HT-29 (cell line): ENCODE measurements around the gene PLA2G4B. TPM values are rescaled to one million over a fixed set of nuclear protein-coding genes. Genes with fewer than 3 reads are reported as not detected.

Source experiments
- DNase-seq: peaks from one replicate; pipeline ENCODE4 v3.0.0-alpha.2; 2015; ENCODE audit warnings: low spot score
- total RNA-seq: library from RNA; depleted of rRNA; stranded (reverse); fragments of >200 nt; shearing (Covaris generic); gene quantifications from 2 replicates; pipeline ENCODE4 v1.2.3, GENCODE V29; 2014

PLA2G4B gene
- total RNA-seq, 1 experiment from 2014 or later, result 4.6 TPM

DNA sequence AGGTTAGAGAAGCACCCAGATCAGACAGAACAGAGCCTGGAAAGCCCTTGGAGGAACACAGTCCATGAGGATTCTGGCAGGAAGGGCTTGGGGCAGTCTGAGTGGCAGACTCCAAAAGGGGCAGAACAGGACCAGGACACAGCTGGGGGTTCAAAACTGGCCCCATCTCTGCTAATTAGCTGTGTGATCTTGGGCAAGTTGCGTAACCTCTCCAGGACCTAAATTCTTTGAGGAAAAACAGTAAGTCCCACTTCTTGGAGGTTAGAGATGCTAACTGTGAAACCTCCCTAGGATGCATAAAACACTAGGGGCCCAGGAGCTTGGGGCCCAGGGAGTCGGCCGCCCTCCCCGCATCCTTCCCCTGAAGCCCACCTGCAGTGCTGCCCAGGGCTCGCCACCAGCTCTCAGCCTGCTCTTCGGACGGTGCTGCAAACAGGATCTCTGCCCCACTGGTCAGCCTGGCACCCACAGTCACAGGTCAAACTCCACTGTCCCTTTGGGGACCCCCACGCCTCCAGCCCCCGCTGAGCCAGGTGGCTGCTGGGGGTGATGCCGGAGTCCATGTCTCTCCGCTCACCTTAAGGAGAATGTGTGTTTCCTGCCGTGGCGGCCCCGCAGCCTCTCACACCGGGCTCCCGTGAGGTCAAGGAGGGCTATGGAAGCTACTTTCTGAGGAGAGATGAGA is 12.0 kb downstream of the PLA2G4B start:
- DNase-seq, result no peak

DNA sequence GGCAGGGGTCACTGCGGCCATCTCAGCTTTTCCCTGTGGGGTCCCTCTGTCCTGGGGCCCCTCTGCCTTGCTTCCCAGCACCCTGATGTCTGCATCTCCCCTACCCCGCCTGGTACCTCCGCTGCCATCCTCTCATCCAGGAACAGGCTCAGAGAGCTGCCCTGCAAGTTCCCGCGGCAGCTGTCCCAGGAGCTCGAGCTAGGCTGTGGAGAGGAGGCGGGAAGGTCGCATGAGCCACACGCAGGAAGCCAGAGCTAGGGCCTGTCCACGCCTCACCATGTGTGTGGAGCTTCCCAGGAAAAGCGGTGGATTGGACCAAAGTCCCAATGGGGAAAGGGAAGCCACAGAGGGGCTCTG is 12.5 kb downstream of the PLA2G4B start:
- DNase-seq, result no peak

DNA sequence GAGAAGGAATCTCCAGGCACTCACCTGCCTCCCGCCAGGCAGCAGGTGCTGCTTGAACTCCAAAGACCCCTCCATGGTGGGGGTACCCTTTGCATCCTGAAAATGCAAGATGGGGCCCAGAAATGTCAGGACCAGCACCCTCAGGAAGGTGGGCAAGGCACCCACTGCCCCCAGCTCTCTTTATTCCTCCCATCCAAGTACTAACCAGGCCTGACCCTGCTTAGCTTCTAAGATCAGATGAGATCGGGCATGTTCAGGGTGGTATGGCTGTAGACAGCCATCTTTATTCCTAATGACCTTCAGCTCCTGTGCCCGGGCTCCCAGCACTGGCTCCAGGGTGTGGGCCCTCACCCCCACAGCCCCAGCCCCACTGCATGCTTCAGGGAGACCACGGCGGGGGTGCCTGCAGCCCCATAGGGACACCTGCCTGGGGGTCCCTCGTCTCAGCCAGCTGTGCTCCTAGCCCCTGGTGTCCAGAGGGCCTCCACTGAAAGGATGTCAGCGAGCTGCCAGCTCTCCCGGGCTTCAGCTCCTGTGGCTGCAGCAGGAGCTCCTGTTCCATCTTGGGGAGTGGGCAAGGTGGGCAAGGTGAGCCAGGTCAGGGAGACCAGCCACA is 13.2 kb downstream of the PLA2G4B start:
- DNase-seq, result no peak

DNA sequence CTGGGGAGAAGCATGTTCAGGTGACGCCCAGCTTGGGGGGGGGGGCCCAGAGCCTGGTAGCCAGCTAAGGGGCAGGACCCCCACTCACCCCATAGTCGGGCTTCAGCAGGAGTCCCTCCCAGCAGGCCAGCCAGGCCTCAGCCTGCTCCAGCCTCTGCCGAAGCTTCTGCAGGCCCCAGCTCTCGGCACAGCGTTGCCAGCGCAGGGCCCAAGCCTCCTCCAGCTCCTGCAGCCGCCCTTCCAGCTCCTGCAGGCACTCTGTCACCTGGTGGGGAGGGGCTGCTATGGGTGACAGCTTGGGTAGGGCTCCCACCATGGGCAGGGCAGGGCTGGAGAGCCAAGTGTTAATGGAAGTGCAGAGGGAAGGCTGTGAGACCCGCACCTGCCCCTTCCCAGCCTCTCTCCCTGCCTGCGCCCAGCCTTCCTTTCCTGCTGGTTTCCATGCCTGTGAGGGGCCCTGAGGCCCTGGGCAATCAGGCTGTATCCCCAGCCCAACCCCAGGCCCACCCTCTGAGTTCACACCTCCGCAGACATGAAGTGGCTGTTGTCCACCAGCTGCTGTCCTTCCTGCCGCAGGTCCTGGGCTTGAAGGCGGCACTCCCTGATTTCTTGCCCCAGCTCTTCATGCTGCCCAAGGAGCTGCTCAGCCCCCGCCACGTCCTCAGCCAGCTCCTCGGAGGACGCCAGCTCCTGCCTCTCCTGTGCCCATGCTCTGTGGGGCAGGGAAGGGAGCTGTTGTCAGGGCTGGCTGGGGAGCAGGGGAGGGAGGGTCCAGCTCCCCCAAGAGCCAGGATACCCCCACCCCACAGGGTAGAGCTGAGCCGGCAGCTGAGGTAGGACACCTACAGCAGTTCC is 14.3 kb downstream of the PLA2G4B start:
- DNase-seq, result no peak

DNA sequence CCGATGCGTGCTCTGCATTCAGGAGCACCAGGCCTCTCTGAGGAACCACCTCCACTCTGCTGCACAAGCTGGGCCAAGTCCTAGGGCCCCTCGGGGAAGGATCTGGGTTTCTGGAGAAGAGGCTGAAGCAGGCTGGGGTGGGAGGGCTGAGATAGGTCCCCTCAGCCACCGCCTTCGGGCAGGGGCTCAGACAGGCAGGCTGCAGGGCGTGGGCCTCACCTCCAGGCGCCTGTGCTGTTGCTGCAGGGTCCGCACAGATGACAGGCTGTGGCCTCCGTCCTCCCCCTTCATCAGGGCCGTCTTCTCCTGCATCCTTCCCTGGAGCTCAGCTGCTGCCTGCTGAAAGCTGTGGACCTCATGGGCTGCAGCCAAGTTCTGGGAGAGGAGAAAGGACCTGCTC is 15.2 kb downstream of the PLA2G4B start:
- DNase-seq, result no peak

DNA sequence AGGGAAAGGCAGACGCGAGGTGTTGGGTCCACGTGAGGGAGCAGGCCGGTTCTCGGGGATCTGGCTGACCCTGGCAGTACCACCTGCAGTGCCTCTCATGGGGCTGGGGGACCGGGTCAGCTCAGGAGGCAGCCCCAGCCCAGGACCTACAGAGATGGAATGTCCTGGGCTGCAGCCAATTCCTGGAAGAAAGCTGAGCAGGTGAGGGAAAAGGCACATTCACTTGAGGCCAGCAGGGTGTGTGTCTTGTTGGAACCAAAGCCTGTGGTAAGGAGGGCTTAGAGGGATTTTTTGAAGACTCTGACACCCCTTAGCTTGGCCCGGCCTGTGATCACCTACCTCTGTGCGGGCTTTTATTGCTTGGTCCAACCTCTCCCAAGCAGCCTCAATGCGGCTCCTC is 15.8 kb downstream of the PLA2G4B start:
- no peak for DNase-seq

DNA sequence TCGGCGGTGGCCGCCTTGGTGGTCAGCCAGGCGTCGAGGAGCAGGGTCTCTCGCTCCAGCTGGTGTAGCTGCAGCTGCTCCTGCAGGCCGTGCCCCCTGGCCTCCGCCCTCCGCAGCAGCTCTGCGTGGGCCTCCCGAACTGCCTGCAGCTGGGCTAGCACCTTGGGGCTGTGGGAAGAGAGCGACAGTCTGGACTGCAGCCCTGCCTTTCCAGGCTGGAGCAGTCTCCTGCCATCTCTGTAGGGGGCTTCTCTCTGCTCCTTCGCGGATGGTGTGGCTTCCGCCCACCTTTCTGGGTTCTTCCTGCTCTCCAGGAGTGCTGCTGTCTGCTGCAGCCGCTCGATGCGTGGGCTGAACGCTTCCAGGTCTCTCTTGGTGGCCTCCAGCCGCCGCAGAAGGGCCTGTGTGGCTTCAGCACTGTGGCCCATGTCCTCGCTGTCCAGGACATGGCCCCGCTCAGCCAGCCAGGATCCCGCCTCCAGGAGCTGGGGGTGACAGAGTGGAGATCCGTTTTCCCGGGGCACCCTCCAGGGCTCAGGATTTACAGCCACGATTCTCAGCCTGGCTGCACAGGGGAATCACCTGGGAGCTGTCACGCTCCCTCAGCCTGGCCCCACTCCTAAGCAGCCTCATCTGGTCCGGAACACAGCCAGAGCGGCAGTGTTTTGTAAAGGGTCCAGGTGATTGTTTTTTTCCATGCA is 16.8 kb downstream of the PLA2G4B start:
- DNase-seq, result no peak

DNA sequence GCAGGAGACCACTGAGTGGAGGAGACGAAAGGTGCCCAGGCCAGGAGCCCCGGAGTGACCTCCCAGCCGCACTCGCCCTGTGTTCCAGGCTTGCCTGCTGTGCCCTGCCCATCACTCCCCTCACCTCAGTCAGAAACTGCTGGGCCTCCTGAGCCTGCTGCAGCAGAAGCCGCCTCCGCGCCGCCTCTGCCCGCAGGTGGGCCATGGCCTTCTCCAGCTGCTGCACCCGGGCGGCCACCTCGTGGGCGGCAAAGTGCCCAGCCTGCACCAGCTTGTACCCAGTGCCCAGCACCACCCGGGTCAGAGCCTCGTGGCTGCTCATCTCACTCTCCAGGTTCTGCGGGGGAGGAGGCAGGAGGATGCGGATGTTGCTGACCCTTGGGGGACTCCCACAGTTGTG is 17.6 kb downstream of the PLA2G4B start:
- no peak for DNase-seq

DNA sequence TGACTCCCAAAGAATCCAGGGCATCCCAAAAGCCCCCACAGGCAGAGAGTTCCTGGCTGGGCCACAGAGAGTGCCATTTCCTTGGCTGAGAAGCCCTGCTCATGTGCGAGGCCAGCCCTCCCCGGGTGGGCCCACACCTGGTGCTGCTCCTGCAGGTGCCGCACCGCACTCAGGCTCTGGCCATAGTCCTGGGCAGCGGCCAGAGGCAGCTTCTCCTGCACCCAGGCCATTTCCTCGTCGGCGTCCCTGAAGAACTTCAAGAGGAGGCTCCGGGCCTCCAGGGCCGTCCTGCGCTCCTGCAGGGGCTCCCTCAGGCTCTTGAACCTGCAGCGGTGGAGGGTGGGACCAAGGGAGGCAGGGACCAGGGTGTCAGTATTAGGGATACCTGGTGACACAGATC is 18.1 kb downstream of the PLA2G4B start:
- no peak for DNase-seq

DNA sequence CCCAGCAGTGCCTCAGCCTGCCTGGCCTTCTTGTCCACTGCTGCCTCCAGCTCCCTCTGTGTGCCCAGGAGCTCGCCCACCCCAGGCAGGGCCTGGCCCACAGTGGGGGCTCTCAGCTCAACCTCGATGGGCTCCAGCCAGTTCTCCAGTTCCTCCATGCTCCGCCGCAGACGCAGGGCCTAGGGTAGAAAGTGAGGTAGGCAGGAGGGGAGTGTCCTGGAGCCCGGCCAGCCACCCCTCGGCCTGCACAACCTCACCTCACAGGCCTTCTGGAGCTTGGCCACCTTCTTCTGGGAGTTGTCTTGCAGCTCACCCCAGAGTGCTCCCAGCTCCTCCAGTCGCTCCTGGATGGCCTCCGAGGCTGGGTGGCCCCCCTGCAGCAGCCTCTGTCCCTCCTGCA is 18.7 kb downstream of the PLA2G4B start:
- DNase-seq, result no peak

DNA sequence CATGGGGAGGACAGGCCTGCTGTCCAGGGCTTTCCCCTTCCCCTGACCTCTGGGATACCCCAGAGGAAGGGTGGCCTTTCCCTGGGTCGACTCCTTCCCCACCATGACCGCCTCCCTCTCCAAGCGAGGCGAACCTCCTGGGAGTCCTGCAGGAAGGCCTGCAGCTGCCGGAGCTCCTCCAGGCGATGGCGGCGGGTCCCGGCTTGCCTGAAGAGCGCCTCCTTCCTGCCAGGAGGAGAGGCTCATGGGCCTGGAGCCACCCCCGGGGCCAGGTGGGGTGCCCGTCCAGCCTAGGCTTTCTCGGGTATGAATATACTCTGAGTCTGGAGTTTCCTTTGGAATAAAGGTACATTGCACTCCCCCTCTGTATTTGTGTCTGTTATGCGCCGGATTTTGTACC is 20.1 kb downstream of the PLA2G4B start:
- DNase-seq, result no peak

DNA sequence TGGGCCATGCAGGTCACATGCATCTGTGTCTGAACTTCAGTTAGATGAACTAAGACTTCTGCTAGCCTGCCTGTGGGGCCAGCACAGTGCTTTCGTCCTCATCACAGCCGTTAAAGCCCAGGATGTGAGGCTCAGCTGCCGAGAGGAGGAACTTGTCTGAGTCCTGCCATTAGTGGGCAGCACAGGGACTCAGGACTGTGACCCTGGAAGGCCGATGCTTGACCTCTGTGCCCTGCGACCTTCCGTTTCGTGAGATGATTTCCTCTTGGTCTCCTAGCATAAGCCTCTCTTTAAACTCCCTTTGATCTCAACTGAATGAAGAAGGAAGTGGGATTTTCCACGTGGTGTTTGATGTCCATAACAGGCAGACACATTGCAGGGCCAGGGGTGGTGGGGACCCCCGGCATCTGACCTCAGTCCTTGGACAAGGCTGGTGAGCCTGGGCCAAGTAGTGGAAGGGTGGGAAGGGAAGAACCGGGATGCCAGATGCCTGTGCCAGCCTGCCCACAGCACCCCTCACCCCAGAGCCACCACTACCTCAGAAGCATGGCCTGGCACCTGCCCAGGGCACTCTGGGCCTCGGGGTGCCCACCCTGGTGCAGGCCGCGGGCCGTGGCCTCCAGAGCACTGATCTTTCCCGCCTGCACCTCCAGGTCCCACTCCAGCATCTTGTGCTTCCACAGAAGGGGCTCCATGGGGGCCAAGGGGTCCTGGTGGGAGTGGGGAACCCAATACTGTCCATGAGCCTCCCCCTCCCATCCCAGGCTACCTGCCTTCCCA is 21.6 kb downstream of the PLA2G4B start:
- DNase-seq, result no peak

DNA sequence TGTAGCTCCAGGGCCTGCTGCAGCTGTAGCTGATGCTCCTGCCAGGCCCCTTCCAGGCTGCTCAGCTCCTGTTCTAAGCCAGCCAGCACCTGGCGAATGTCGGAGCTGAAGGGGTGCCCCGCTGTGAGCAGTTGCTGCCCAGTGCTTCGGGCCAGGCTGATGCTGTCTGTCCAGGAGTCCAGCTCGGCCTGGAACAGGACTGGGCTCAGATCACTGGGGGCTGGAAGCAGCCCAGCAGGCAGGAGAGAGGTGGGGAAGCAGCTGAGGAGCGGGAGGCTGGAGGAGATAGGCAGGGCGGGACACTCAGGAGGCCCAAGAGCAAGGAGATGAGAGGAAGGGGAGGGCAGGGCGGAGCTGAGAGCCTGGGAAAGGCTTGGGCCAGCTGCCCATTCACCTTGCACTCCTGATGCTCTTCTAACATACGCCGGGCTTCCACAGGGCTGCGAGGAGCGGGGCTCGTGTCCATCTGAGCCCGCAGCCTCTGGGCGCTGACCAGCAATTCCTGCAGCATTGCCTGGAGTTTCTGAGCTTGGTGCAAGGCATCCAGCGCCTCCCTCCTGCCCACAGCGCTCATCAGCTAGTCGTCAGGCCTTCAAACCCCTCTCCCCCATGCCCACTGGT is 23.2 kb downstream of the PLA2G4B start:
- DNase-seq, result no peak

DNA sequence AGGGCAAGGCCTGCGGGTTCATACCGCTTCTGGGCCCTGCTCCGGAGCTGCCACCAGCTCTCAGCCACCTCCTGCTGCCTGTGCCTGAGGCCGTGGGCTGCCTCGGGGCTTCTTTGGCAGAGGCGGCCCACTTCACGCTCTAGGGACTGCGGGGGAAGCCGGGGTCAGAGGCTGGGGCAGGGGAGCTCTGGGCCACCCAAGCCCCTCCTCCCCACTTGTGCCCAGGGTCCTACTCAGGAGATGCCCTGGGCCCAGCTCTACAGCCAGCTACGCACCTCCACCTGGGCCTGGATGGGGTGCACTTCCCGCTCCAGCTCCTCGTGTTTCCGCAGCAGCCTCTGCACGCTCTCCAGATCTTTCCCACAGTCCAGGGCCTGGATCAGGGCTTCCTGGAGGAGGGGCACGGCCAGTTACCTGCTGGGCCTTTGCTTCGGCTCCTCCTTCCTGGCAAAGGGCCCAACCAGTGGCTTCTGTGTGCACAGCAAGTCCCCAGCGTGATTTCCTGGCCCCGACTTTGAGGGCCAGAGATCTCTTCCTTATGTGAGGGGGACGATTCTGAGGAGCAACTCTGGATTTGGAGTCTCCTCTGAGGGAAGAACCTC is 24.0 kb downstream of the PLA2G4B start:
- peak; percentile 93 for DNase-seq

DNA sequence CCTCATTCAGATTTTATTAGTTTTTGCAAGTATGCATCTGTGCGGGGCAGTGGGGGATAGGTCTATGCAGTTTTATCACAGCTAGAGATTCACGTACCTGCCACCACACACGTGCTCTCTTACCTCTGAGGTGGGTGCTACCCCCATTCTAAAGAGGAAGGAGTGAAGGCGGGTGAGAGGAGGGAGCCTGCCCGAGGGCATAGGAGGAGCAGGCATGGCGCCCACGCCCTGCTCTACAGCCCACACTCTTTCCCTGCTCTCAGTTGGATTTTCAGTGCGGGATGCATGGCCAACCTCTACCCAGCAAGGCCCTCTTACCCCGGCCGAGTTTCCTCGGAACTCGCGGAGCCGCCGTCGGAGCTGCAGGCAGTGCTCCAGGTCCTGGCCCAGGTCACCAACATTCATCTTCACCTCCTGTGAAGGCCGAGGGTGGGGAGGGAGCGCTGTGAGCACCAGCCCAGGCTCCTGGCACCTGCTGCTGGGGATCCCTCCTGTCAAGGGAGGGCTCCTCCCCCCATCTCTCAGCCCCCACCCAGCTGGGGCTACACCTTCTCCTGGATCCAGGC is 26.9 kb downstream of the PLA2G4B start:
- DNase-seq, result no peak

DNA sequence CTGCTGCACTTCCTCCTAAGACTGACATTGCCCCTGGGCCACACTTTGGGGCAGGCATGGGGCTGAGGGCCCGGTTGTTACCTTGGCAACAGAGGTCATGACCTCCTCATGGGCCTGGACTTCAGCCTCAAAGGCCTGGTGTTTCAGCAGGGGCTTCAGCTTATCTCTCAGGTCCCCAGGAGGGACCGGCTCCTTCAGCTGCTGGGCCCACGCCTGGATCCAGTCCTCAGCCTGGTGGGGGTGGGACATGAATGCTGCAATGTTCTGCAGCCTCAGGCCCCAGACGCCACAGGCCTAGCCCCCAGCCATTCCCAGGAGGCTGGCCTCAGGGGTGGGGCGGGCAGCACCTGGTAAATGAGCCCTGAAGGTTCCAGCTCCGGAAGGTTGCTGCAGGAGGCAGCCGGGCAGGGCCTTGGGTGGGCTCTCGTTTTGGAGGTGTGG is 27.6 kb downstream of the PLA2G4B start:
- no peak for DNase-seq

DNA sequence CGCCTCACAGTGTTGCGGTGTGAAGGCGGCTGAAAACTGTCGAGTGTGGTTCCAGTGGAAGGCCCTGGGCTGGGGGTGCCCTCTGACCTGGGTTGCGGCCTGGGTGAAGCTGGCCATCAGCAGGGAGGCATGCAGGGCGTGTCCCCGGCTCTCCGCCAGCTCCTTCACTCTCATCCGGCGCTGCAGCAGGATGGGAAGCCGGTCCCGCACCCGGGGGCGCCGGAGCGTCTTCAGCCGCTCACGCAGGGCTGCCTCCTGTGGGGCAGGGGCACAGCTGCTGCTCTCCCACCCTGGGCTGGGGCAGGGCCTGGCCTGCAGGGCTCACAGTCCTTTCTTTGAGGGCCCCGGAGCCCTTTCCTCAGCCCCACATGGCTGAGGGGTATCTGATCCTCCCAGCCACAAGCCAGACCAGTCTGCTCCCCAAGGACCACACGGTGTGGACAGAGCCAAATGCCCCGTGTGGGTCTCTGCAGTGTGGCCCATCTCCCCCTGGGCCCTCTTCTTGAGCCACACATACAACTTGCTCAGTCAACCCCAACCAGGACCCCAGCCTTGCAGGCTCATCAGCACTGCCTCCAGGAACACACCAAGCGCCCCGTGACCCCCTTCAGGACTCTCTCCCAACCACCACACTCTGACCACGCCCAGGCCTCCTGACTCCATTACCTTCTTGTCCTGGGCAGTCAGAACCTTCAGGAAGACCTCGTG is 28.4 kb downstream of the PLA2G4B start:
- DNase-seq, result no peak

DNA sequence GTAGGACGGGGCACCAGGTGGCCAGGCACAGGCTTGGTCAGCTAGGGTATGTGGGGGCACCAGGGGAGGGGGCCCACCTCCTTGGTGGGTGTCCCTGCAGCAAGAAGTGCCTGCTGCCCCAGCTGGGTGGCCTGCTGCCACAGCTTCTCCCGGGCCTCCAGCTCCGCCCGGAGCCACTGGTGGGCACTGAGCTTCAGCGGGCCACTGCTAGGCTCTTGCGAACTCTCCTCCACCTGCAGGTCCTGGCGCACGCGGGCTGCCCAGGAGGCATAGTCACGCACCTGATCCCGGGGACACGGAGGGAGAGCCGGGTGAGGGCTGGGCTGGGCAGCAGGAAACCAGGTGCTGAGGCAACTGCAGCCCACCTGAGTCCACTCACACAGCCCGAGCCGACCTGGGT is 29.7 kb downstream of the PLA2G4B start:
- no peak for DNase-seq
